A673 (cell line): ENCODE results near the gene ZNF425.

Source experiments
- CTCF ChIP-seq: fragments of 300-800, 200-600 bp; sonication (generic); conservative IDR thresholded peaks from 2 replicates; pipeline ENCODE4 v1.5.1; 2017; ENCODE audit warnings: low read depth, mild to moderate bottlenecking, antibody characterized with exemption, low read length, moderate library complexity, mixed read lengths
- EZH2 ChIP-seq: fragments of 200-600 bp; sonication (generic); IDR thresholded peaks from 2 replicates; pipeline ENCODE4 v1.6.1; 2017; ENCODE audit warnings: borderline replicate concordance, low read depth, mild to moderate bottlenecking, mixed read lengths, antibody characterized with exemption, low read length; ENCODE audit not compliant: poor library complexity, severe bottlenecking

- TF ChIP-seq CTCF (no peak), EZH2 (no peak)
These were observed 72.2 kb downstream of the ZNF425 start for GRCh38 chr7:149053885-149054284.
